GM12801 (cell line): Measurements from ENCODE around the gene TFAM.

ENCODE experiments used
- CTCF ChIP-seq: IDR thresholded peaks from one replicate; pipeline ENCODE4 v1.5.1; 2011; ENCODE audit warnings: control low read depth; ENCODE audit not compliant: insufficient read length; ENCODE audit errors: extremely low read depth

Gene TFAM

GRCh38 chr10:58438340-58438871, 53.2 kb downstream of the TFAM start:
- TF ChIP-seq CTCF = no peak

GRCh38 chr10:58438986-58439385, 53.8 kb downstream of the TFAM start:
- no peak for TF ChIP-seq CTCF

DNA sequence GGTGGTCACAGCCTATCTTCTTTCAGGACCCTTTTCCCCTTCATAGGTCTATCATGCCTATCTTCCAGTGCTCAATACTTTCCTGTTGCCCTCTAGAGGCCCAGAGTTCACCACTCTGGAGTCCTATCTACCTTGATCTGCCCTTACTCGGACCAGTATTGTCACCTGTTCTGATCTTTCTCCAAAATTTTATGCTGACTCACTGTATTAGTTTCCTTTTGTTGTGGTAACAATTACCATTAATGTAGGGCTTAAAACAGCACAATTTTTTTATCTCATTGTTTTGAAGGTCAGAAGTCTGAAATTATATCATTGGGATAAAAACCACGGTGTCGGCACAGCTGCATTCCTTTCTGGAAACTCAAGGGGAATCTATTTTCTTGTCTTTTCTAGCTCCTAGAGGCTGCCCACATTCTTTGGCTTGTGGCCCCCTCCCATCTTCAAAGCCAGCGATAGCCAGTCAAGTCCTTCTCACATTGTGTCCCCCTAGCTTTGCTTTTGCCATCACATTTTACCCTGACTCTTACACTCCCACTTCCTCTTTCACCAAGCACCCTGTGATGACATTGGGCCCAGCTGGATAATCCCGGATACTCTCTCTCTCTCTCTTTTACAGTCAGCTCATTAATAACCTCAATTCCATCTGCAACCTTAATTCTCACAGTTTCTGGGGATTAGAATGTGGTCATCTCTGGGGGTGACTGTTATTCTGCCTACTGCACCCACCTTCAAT, 54.6 kb downstream of the TFAM start:
- TF ChIP-seq CTCF = no peak

- TF ChIP-seq CTCF = no peak
Observed at GRCh38 chr10:58440484-58440883, 55.3 kb downstream of the TFAM start.

DNA sequence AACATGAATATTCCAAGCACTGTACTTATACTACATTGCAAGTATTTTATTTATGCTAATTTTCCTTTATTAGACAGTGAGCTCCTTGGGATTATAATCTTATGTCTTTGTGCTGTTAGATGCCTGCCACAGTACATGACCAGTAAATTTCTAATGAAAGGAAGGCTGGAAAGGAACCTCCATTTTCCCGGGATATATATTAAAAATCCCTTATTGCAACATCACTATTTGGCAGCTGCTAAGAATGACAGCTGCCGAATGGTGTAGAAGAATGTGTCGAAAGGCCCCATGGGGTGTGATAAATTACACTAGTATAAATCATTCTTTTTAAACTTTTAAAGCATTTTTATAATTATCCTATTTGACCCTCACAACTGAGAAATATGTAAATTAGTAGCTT, 59.1 kb downstream of the TFAM start:
- no peak for TF ChIP-seq CTCF

GRCh38 chr10:58444876-58445275, 59.7 kb downstream of the TFAM start:
- TF ChIP-seq CTCF = no peak

- TF ChIP-seq CTCF = no peak
Observed at GRCh38 chr10:58448121-58448935, 63.1 kb downstream of the TFAM start.
